HL-60 (cell line): ENCODE measurements around the gene AKAP7.

Source experiments
- DNase-seq, 2 experiments: peaks; one replicate each; pipeline ENCODE4 v3.0.0-alpha.2; 2010 to 2020; ENCODE audit warnings: low read depth in 1 of 2, low spot score in 1 of 2
- H3K27ac ChIP-seq: fragments of 250-450 bp; sonication (Bioruptor Pico); replicated peaks from 2 replicates; pipeline ENCODE4 v1.5.1; 2020; ENCODE audit warnings: mild to moderate bottlenecking, moderate library complexity
- H3K27me3 ChIP-seq: fragments of 250-450 bp; sonication (Bioruptor Pico); 2 replicates; pipeline ENCODE4 v1.5.1; 2021; ENCODE audit warnings: mild to moderate bottlenecking, moderate library complexity; ENCODE audit not compliant: insufficient read depth, poor library complexity, severe bottlenecking
- H3K4me3 ChIP-seq: replicated peaks from 2 replicates; pipeline ENCODE4 v1.5.1; 2011; ENCODE audit warnings: mild to moderate bottlenecking, control low read depth, low read length; ENCODE audit not compliant: insufficient read depth
- CTCF ChIP-seq: IDR thresholded peaks from one replicate; pipeline ENCODE4 v1.5.1; 2011; ENCODE audit warnings: low read length, control low read depth, inconsistent platforms; ENCODE audit not compliant: insufficient read depth
- GABPA ChIP-seq: IDR thresholded peaks from 2 replicates; pipeline ENCODE4 v1.6.1; 2012; ENCODE audit warnings: low read depth
- POLR2AphosphoS5 ChIP-seq: IDR thresholded peaks from 2 replicates; pipeline ENCODE4 v1.6.1; 2012; ENCODE audit warnings: low read depth
- REST ChIP-seq: IDR thresholded peaks from 2 replicates; pipeline ENCODE4 v1.6.1; 2012; ENCODE audit warnings: low read depth; ENCODE audit not compliant: insufficient replicate concordance
- SPI1 ChIP-seq: IDR thresholded peaks from 2 replicates; pipeline ENCODE4 v1.6.1; 2012; ENCODE audit warnings: low read depth, mild to moderate bottlenecking, borderline replicate concordance

Gene AKAP7

GRCh38 chr6:131282365-131282764 lies 147.1 kb downstream of the AKAP7 start:
- TF ChIP-seq CTCF = no peak
- no peak for TF ChIP-seq GABPA
- no peak for TF ChIP-seq REST
- no peak for TF ChIP-seq POLR2AphosphoS5
- TF ChIP-seq SPI1 = no peak
- H3K27me3 ChIP-seq = no peaks in the 10 kb centered on the region
- H3K4me3 ChIP-seq = no peak overlapping the region
- no peak overlapping the region for H3K27ac ChIP-seq
- DNase-seq = no peak

DNA sequence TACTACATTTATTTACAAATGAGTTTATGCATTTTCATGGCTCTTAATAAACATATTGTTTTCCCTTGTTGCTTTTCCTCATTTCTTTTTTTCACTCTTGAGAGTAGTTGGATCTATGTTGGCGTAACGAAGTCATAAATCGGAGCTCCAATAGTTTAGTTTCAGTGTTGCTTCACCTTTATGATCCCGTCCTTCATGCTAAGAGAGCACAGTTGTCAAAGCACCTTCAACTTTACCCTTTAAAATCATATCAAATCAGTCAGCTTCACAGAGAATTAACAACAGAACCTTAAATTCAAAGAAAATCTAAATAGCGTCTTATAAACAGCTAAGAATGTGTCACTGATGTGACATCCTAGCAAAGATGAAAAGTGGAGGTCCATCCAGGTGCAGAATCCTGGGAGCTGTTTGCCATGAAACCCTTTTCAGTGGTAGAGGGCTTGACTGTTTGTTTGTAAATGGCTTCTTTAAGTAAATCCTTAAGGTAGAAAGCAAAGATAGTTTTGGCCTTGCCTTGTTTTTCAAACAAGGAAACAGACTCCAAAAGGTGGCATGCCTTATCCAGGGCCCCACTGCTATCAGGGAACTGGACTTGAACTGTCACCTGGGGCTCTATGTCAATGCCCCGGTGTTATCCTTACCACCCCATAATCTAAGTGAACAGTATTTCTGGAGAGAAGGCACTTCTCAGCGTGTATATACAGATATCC lies 148.4 kb downstream of the AKAP7 start:
- Histone ChIP-seq H3K4me3 (no peak overlapping the region), H3K27me3 (no peaks in the 10 kb centered on the region), H3K27ac (no peak overlapping the region)
- TF ChIP-seq POLR2AphosphoS5 (no peak), REST (no peak), SPI1 (no peak), GABPA (no peak), CTCF (no peak)
- no peak for DNase-seq

GRCh38 chr6:131285548-131285947 lies 150.3 kb downstream of the AKAP7 start:
- Histone ChIP-seq H3K27me3 (no peaks in the 10 kb centered on the region), H3K27ac (no peak overlapping the region), H3K4me3 (no peak overlapping the region)
- TF ChIP-seq CTCF (no peak), POLR2AphosphoS5 (no peak), SPI1 (no peak), REST (no peak), GABPA (no peak)
- DNase-seq = no peak
